IMR-90 (cell line): Measurements from ENCODE around the gene SSH2. TPM values are rescaled to one million over a fixed set of nuclear protein-coding genes. Genes with fewer than 3 reads are reported as not detected.

Source experiments
- ATAC-seq: fragments of 200-7000 bp; cut with Tn5 transposase; 2 replicates; pipeline ENCODE4 v1.9.1; 2020; ENCODE audit warnings: low read depth, mild to moderate bottlenecking, moderate library complexity
- BruUV-seq: library from RNA; stranded (reverse); fragments of 400-500 nt; replicated peaks from 2 replicates; lab custom pipeline; 2021; lab: Mats Ljungman, UMichigan
- CTCF ChIA-PET: fragments of 300-600 bp; formaldehyde crosslinking; extraction: SDS; loops from one replicate; lab custom pipeline; 2021; ENCODE audit warnings: antibody characterized with exemption; lab: Yijun Ruan, JAX
- POLR2A ChIA-PET: fragments of 300-600 bp; sonication (Branson Sonifier 250); formaldehyde crosslinking; loops from one replicate; lab custom pipeline; 2022; ENCODE audit warnings: antibody characterized with exemption; ENCODE audit not compliant: unreplicated experiment; lab: Charles Lee
- DNase-seq: peaks from one replicate; pipeline ENCODE4 v3.0.0; 2013
- H2AFZ ChIP-seq: replicated peaks from 2 replicates; pipeline ENCODE3; 2013; ENCODE audit warnings: low read length, mild to moderate bottlenecking; ENCODE audit not compliant: poor library complexity
- H2AK5ac ChIP-seq: 2 replicates; pipeline ENCODE4 v1.6.1; 2013; ENCODE audit warnings: low read depth, low read length, inconsistent platforms
- H2AK9ac ChIP-seq: replicated peaks from 2 replicates; pipeline ENCODE3; 2013; ENCODE audit warnings: mild to moderate bottlenecking, low read depth, low read length, moderate library complexity; ENCODE audit not compliant: poor library complexity
- H2BK120ac ChIP-seq: 2 replicates; pipeline ENCODE4 v1.6.1; 2013; ENCODE audit warnings: low read depth, low read length, inconsistent platforms
- H2BK15ac ChIP-seq: 3 replicates; pipeline ENCODE4 v1.6.1; 2013; ENCODE audit warnings: low read depth, low read length, inconsistent platforms
- H2BK20ac ChIP-seq: 2 replicates; pipeline ENCODE4 v1.6.1; 2013; ENCODE audit warnings: low read depth, mild to moderate bottlenecking, inconsistent platforms, low read length, moderate library complexity
- H2BK5ac ChIP-seq: 2 replicates; pipeline ENCODE4 v1.6.1; 2013; ENCODE audit warnings: mild to moderate bottlenecking, low read depth, low read length, inconsistent platforms; ENCODE audit not compliant: poor library complexity, severe bottlenecking
- H3K14ac ChIP-seq: replicated peaks from 2 replicates; pipeline ENCODE4 v1.6.1; 2013; ENCODE audit warnings: low read depth, low read length, inconsistent platforms
- H3K18ac ChIP-seq: 2 replicates; pipeline ENCODE4 v1.6.1; 2013; ENCODE audit warnings: low read depth, low read length, control low read depth
- H3K23ac ChIP-seq: 2 replicates; pipeline ENCODE4 v1.6.1; 2013; ENCODE audit warnings: low read depth, low read length, inconsistent platforms
- H3K27ac ChIP-seq: 2 replicates; pipeline ENCODE4 v1.5.1; 2013; ENCODE audit warnings: mild to moderate bottlenecking, control low read depth, low read length; ENCODE audit not compliant: insufficient read depth
- H3K27me3 ChIP-seq: 2 replicates; pipeline ENCODE4 v1.6.1; 2013; ENCODE audit warnings: low read length; ENCODE audit not compliant: control insufficient read depth, insufficient read depth
- H3K36me3 ChIP-seq: 2 replicates; pipeline ENCODE4 v1.6.1; 2013; ENCODE audit warnings: low read length, mixed read lengths; ENCODE audit not compliant: control insufficient read depth, insufficient read depth
- H3K4ac ChIP-seq: 2 replicates; pipeline ENCODE4 v1.6.1; 2013; ENCODE audit warnings: low read depth, low read length, inconsistent platforms
- H3K4me1 ChIP-seq: 2 replicates; pipeline ENCODE4 v1.6.1; 2013; ENCODE audit warnings: low read length, mixed read lengths; ENCODE audit not compliant: control insufficient read depth, insufficient read depth
- H3K4me2 ChIP-seq: 2 replicates; pipeline ENCODE4 v1.6.1; 2013; ENCODE audit warnings: low read depth, mild to moderate bottlenecking, control low read depth, low read length, moderate library complexity
- H3K4me3 ChIP-seq: 2 replicates; pipeline ENCODE4 v1.5.1; 2013; ENCODE audit warnings: low read depth, mild to moderate bottlenecking, control low read depth, low read length, moderate library complexity; ENCODE audit not compliant: insufficient read depth
- H3K56ac ChIP-seq: 2 replicates; pipeline ENCODE4 v1.6.1; 2013; ENCODE audit warnings: low read length, inconsistent platforms; ENCODE audit not compliant: insufficient read depth; ENCODE audit errors: extremely low read depth
- H3K79me1 ChIP-seq, 2 experiments: 2 replicates each; pipeline ENCODE4 v1.6.1; 2013; ENCODE audit warnings: low read length in 2 of 2, inconsistent platforms in 1 of 2, low read depth in 1 of 2
- H3K9ac ChIP-seq: 2 replicates; pipeline ENCODE4 v1.6.1; 2013; ENCODE audit warnings: low read depth, low read length, control low read depth
- H3K9me1 ChIP-seq: 2 replicates; pipeline ENCODE4 v1.6.1; 2013; ENCODE audit warnings: low read length, inconsistent platforms; ENCODE audit not compliant: insufficient read depth
- H3K9me3 ChIP-seq: 2 replicates; pipeline ENCODE4 v1.6.1; 2013; ENCODE audit warnings: low read length; ENCODE audit not compliant: control insufficient read depth, insufficient read depth
- H4K20me1 ChIP-seq: 2 replicates; pipeline ENCODE4 v1.6.1; 2013; ENCODE audit warnings: low read length, inconsistent platforms; ENCODE audit not compliant: insufficient read depth
- H4K5ac ChIP-seq: 2 replicates; pipeline ENCODE4 v1.6.1; 2013; ENCODE audit warnings: mild to moderate bottlenecking, low read depth, low read length, control low read depth
- H4K8ac ChIP-seq, 2 experiments: 2 replicates each; pipeline ENCODE4 v1.6.1; 2013; ENCODE audit warnings: low read depth in 2 of 2, low read length in 2 of 2, control low read depth in 1 of 2, inconsistent platforms in 1 of 2
- H4K91ac ChIP-seq: 2 replicates; pipeline ENCODE4 v1.6.1; 2013; ENCODE audit warnings: low read depth, low read length, inconsistent platforms; ENCODE audit not compliant: insufficient read depth
- CEBPB ChIP-seq: IDR thresholded peaks from 2 replicates; pipeline ENCODE4 v1.6.1; 2012; ENCODE audit warnings: low read depth, low read length, improper control_type of control experiment
- MXI1 ChIP-seq: IDR thresholded peaks from 2 replicates; pipeline ENCODE4 v1.6.1; 2012; ENCODE audit warnings: low read depth, mild to moderate bottlenecking, low read length, moderate library complexity, borderline replicate concordance
- WGBS, 2 experiments: methylation state at CpG; one replicate each; pipeline versions ENCODE4 v1.1.5 to v1.1.7; 2013; ENCODE audit warnings: missing lambda C conversion rate in 2 of 2; ENCODE audit not compliant: insufficient read length in 1 of 2; ENCODE audit errors: extremely low coverage in 2 of 2; 5-methylcytosine and 5-hydroxymethylcytosine counted together
- dilution Hi-C: fragments of 300-500 bp; cut with HindIII; formaldehyde crosslinking; loops from one replicate; pipeline ENCODE4 v1.14.3; 2018; ENCODE audit warnings: low sequenced_read_pairs; ENCODE audit not compliant: unreplicated experiment
- in situ Hi-C: fragments of 300-500 bp; cut with MboI; formaldehyde crosslinking; loops from 3 replicates; pipeline ENCODE4 v1.14.3; 2019; ENCODE audit warnings: low sequenced_read_pairs, inconsistent platforms, mixed read lengths
- intact Hi-C: fragments of 100-400 bp; cut with micrococcal nuclease; formaldehyde crosslinking; loops from 2 replicates; pipeline ENCODE4 v1.10.0; 2022
- polyA plus RNA-seq, 3 experiments: library from polyadenylated mRNA; depleted of rRNA; stranded (reverse); fragments of >200 nt; gene quantifications; 2 replicates each; pipeline ENCODE4 v1.2.3, GENCODE V29; 2012; ENCODE audit warnings: low replicate concordance in 1 of 3
- total RNA-seq: library from RNA; depleted of rRNA; stranded (reverse); fragments of >200 nt; gene quantifications from 2 replicates; pipeline ENCODE4 v1.2.3, GENCODE V29; 2012

SSH2 gene
- total and polyA plus RNA-seq, 2 of the 4 experiments (the other 2 are of a cell fraction): 9.3 TPM

DNA sequence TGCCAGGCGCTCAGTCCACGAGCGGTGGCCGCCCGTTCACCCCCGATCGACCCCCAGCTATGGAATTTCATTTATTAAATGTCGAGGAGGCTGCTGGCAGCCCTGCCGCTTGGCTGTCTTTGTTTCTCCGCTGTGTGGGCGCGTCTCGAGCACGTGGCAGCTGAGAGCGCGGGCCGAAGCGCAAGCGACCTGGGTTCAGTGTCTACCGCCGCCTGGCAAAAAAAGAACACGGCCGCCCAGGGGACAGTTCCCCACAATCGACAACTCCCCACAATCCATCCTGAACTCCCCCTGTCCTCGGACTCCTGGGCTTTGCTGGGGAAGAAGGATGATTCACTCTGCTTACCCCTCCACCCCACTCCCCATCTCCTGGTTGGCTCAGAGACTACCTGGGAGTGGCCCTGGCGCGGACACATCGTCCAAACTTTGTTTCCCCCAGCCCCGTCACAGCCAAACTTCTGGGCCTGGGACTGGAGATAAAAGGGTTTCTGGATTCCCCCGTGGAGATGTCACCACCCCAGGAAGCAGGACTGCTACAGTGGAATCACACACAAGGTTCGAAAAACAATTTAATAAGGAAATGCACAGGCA is 338.8 kb downstream of the SSH2 start:
- Histone ChIP-seq H4K5ac (peak overlapping the region; percentile 38; the same call in 1 of the 2 replicates), H3K36me3 (no peaks in the 10 kb centered on the region), H2AK5ac (no peak overlapping the region), H3K4me3 (no peak overlapping the region), H2AK9ac (peak overlapping the region; percentile 93), H3K4ac (peak overlapping the region; percentile 49), H3K18ac (peak overlapping the region; percentile 7; the same call in 1 of the 2 replicates), H3K9me3 (no peaks in the 10 kb centered on the region), H3K56ac (0 out of 2 replicates have a peak overlapping the region, but pooled peaks have one; percentile 37), H2BK120ac (peak overlapping the region; percentile 16; the same call in 1 of the 2 replicates), H2AFZ (peak overlapping the region; percentile 97), H3K9me1 (peaks cover 9% of the 10 kb centered on the region), H3K27ac (peak overlapping the region; percentile 27), H3K27me3 (peaks cover 2% of the 10 kb centered on the region; the same call in 1 of the 2 replicates), H3K23ac (peak overlapping the region; percentile 10; the same call in 1 of the 2 replicates), H4K91ac (peak overlapping the region; percentile 23), H3K79me1 (peaks cover 11 to 47% of the 10 kb centered on the region in 2 experiments; a peak in 3 of 4 replicates), H3K14ac (no peak overlapping the region), H4K8ac (peak overlapping the region; percentile 20 to 95; a peak in 3 of 4 replicates), H3K4me1 (peaks cover 40% of the 10 kb centered on the region), H2BK5ac (peak overlapping the region; percentile 16), H2BK15ac (0 out of 3 replicates have a peak overlapping the region, but pooled peaks have one; percentile 19), H3K4me2 (peak overlapping the region; percentile 74), H4K20me1 (peaks cover 55% of the 10 kb centered on the region), H2BK20ac (peak overlapping the region; percentile 16; the same call in 1 of the 2 replicates), H3K9ac (no peak overlapping the region; the same call in 1 of the 2 replicates)
- ChIA-PET CTCF (interaction anchor here (0.7 to 2.1 kb wide), 4 partner anchors 10 to 221 kb away, joined by 3 to 7 read pairs (median 4); no protein-coding TSS in a partner anchor), POLR2A (interaction anchor here (0.5 kb wide), 1 partner anchor 19 kb away, joined by 3 read pairs; no protein-coding TSS in a partner anchor)
- no TSS peak for BruUV-seq
- dilution Hi-C loops: no loop called here
- intact Hi-C loops: loop anchor here (1.0 kb wide), 1 partner anchor 221 kb away; no protein-coding TSS in a partner anchor
- no peak for ATAC-seq
- in situ Hi-C loops: no loop called here
- peak; percentile 45 for DNase-seq
- TF ChIP-seq MXI1: peak; percentile 82
- TF ChIP-seq CEBPB: no peak
- 0% methylated on average over 9 of the region's 31 CpGs; no CpG with 5 or more reads in 1 of the 2 experiments for WGBS, 2 experiments
